22Rv1 (cell line): ENCODE measurements around the gene VIM.

Experiments
- CTCF ChIP-seq: fragments of 450-650 bp; IDR thresholded peaks from 2 replicates; pipeline ENCODE4 v1.5.1; 2017; ENCODE audit warnings: mild to moderate bottlenecking
- ZFX ChIP-seq: fragments of 450-650 bp; IDR thresholded peaks from 2 replicates; pipeline ENCODE4 v1.6.1; 2017; ENCODE audit warnings: antibody characterized with exemption, borderline replicate concordance

DNA sequence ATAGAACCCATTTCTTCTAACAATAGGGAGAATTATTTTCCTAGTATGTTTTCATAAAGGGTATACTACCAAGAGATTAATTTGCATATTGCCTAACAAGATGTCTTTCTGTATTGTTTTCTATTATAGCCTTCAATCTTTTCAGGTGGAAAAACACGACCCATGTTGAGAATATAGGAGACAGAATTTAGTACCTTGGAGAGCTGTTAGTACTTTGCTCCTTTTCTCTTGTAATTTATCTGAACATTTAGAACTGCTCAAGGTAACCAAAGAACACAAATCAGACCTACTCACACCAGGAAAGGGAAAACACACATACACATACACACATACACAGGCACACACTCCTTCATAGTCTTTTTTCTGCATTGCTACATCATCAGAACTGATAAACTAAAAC lies 18.7 kb upstream of the VIM start:
- TF ChIP-seq CTCF, result no peak
- no peak for TF ChIP-seq ZFX
